ENCODE results near the gene PPM1A. TPM values are rescaled to one million over a fixed set of nuclear protein-coding genes. Genes with fewer than 3 reads are reported as not detected.
A peak's percentile ranks its signal among the peaks of the same experiment; 100 is the strongest.

The PPM1A gene
- total and polyA plus RNA-seq, 2 experiments from 2014 or later: 29.8 to 34.1 TPM

- Histone ChIP-seq H3K36me3 (ENCODE audit: insufficient read depth) (no peaks in the 10 kb centered on the region), H3K79me2 (replicated peaks; ENCODE audit: insufficient read depth) (peaks cover 84% of the 10 kb centered on the region), H3F3A (replicated peaks; ENCODE audit: low read depth) (peaks cover 4% of the 10 kb centered on the region; the same call in 1 of the 2 replicates), H3K4me1 (ENCODE audit: insufficient read depth) (peaks cover 56% of the 10 kb centered on the region), H2AFZ (no peak overlapping the region), H3K27ac (ENCODE audit: low read depth) (no peak overlapping the region), H3K27me3 (ENCODE audit: insufficient read depth) (no peaks in the 10 kb centered on the region), H4K20me1 (replicated peaks; ENCODE audit: insufficient read depth) (no peaks in the 10 kb centered on the region), H3K4me3 (no peak overlapping the region), H3K9me2 (ENCODE audit: insufficient read depth) (no peaks in the 10 kb centered on the region), H3K4me2 (no peak overlapping the region)
- Mint-ChIP-seq H3K36me3 (ENCODE audit: low read depth) (peaks cover 7% of the 10 kb centered on the region; the same call in 2 of the 3 replicates), H3K4me3 (no peak overlapping the region), H3K9me3 (no peaks in the 10 kb centered on the region), H3K27ac (no peak overlapping the region; the same call in 1 of the 2 replicates), H3K4me1 (peaks cover 67% of the 10 kb centered on the region), H3K27me3 (ENCODE audit: insufficient read depth, low read depth, poor library complexity) (peaks cover 4% of the 10 kb centered on the region)
- TF ChIP-seq CTCF (conservative IDR thresholded peaks at IDR 0.05; ENCODE audit: low read depth in 2 of 2) (peak in 1 of 2 experiments; percentile 38; a peak in 2 of 4 replicates), POLR2AphosphoS5 (IDR thresholded peaks at IDR 0.05; ENCODE audit: low read depth) (no peak)
- DNase-seq (ENCODE audit: low spot score) (peak; percentile 26), ATAC-seq (peak; percentile 19; the same call in 1 of the 3 replicates)
These were observed 24.9 kb downstream of the PPM1A start for GRCh38 chr14:60273956-60274355.

- Histone ChIP-seq H3K4me1 (ENCODE audit: insufficient read depth) (peaks cover 61% of the 10 kb centered on the region), H3F3A (replicated peaks; ENCODE audit: low read depth) (peaks cover 4% of the 10 kb centered on the region; the same call in 1 of the 2 replicates), H3K27me3 (ENCODE audit: insufficient read depth) (no peaks in the 10 kb centered on the region), H3K4me3 (no peak overlapping the region), H3K4me2 (no peak overlapping the region), H3K9me2 (ENCODE audit: insufficient read depth) (no peaks in the 10 kb centered on the region), H2AFZ (no peak overlapping the region), H3K27ac (ENCODE audit: low read depth) (0 out of 2 replicates have a peak overlapping the region, but pooled peaks have one; percentile 21), H3K36me3 (ENCODE audit: insufficient read depth) (no peaks in the 10 kb centered on the region), H3K79me2 (replicated peaks; ENCODE audit: insufficient read depth) (peaks cover 84% of the 10 kb centered on the region), H4K20me1 (replicated peaks; ENCODE audit: insufficient read depth) (no peaks in the 10 kb centered on the region)
- Mint-ChIP-seq H3K36me3 (ENCODE audit: low read depth) (peaks cover 10% of the 10 kb centered on the region; the same call in 2 of the 3 replicates), H3K4me1 (peaks cover 71% of the 10 kb centered on the region), H3K9me3 (no peaks in the 10 kb centered on the region), H3K27ac (no peak overlapping the region; the same call in 1 of the 2 replicates), H3K27me3 (ENCODE audit: insufficient read depth, low read depth, poor library complexity) (peaks cover 4% of the 10 kb centered on the region), H3K4me3 (no peak overlapping the region)
- DNase-seq (ENCODE audit: low spot score) (no peak), ATAC-seq (no peak)
- TF ChIP-seq EZH2 (IDR thresholded peaks at IDR 0.05; ENCODE audit: low read depth, unreplicated experiment): no peak
- TF ChIP-seq, protein P1, sequence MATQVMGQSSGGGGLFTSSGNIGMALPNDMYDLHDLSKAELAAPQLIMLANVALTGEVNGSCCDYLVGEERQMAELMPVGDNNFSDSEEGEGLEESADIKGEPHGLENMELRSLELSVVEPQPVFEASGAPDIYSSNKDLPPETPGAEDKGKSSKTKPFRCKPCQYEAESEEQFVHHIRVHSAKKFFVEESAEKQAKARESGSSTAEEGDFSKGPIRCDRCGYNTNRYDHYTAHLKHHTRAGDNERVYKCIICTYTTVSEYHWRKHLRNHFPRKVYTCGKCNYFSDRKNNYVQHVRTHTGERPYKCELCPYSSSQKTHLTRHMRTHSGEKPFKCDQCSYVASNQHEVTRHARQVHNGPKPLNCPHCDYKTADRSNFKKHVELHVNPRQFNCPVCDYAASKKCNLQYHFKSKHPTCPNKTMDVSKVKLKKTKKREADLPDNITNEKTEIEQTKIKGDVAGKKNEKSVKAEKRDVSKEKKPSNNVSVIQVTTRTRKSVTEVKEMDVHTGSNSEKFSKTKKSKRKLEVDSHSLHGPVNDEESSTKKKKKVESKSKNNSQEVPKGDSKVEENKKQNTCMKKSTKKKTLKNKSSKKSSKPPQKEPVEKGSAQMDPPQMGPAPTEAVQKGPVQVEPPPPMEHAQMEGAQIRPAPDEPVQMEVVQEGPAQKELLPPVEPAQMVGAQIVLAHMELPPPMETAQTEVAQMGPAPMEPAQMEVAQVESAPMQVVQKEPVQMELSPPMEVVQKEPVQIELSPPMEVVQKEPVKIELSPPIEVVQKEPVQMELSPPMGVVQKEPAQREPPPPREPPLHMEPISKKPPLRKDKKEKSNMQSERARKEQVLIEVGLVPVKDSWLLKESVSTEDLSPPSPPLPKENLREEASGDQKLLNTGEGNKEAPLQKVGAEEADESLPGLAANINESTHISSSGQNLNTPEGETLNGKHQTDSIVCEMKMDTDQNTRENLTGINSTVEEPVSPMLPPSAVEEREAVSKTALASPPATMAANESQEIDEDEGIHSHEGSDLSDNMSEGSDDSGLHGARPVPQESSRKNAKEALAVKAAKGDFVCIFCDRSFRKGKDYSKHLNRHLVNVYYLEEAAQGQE (IDR thresholded peaks at IDR 0.05; ENCODE audit: unreplicated experiment): no peak
- TF ChIP-seq ZNF462 (CRISPR knock-in tag; IDR thresholded peaks at IDR 0.05): no peak
- no peak for TF ChIP-seq STAT1 (IDR thresholded peaks at IDR 0.05; ENCODE audit: unreplicated experiment)
- no peak for TF ChIP-seq JUNB (IDR thresholded peaks at IDR 0.05; ENCODE audit: unreplicated experiment)
- TF ChIP-seq POLR2AphosphoS5 (IDR thresholded peaks at IDR 0.05; ENCODE audit: low read depth): no peak
- TF ChIP-seq ETS1 (IDR thresholded peaks at IDR 0.05): no peak
- no peak for TF ChIP-seq EZH2phosphoT487 (IDR thresholded peaks at IDR 0.05; ENCODE audit: unreplicated experiment)
These were observed 25.4 kb downstream of the PPM1A start for GRCh38 chr14:60274448-60274847.

Measured in GM23338 (cell line).